HG02852 (cell line): ENCODE results near the gene RUFY2.
A peak's percentile ranks its signal among the peaks of the same experiment; 100 is the strongest.

Experiments used
- ATAC-seq: cut with Tn5 transposase; IDR thresholded peaks from one replicate; pipeline ENCODE4 v1.9.1; 2021; ENCODE audit warnings: mild to moderate bottlenecking, moderate library complexity; ENCODE audit not compliant: unreplicated experiment

The RUFY2 gene

DNA sequence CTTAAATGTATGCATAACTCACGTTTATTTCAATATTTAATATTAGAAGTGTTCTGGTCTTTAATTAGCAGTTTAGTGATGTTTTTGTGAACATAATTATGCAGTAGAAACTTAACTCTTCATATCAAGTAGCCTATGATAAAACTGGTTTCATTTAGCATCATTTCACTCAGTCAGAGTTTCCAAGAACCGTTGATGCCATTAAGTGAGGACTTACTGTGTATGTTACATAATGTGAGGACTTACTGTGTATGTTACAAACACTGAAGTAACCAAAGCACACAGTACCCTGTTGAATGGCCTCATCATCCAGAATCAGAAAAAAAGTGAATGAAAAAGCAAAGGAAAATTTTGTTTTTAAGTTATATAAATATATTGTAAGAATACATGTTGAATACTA, 41.5 kb downstream of the RUFY2 start:
- ATAC-seq, result no peak

DNA sequence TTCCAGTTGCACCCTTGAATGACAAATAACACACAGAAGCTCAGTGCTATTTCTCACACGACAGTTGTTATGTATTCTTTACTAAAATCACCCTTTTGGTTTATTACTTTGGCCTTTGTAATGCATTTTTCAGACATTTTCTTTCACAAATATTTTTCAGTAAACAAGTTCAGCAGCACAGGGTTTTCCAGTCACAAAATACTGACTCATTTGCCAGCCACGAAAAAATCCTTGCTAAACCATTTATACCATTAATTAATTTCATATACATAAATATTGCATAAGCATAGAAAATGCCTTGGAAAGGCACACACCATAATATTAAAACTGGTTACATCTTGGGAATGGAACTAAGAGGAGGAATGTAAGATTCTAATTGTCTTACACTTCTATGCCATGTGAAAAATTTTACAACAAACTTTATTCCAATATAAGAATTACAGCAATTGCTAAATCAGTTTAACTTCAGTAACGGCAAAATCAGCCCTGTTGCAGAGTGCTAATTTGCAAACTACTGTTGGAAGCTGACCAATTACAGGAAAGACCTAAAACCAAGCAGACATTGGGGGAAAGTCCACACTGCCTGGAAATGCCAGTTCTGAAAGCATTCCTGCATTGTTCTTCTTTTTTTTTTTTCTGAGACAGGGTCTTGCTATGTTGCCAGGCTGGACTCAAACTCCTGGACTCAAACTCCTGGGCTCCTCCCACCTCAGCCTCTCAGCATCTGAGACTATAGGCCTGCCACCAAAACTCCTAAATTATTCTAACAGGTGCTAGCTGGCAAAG, 42.8 kb downstream of the RUFY2 start:
- no peak for ATAC-seq

DNA sequence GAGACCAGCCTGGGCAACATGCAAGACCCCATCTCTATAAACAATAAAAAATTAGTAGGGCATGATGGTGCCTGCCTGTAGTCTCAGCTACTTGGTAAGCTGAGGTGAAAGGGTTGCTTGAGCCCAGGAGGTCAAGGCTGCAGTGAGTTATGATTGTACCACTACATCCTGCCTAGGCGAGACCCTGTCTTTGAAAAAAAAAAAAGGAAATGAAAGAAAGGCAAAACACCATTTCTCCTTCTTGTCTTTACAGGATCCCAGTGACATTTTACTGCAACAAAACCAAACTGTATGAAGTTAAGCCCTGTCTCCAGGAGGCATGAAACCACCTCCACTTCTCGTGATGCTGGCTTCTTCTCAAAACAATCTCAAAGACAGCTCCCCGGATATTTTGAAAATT, 44.5 kb downstream of the RUFY2 start:
- no peak for ATAC-seq

DNA sequence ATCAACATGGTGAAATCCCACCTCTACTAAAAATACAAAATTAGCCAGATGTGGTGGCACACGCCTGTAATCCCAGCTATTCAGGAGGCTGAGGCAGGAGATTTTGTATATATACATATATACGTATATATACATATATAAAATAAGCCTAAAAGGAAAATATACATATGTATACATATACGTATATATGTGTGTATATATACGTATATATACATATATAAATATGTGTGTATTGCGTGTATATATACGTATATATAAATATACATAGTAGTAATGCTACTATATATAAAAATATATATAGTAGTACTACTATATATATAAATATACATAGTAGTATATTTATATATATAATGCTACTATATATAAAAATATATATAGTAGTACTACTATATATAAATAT, 47.9 kb downstream of the RUFY2 start:
- ATAC-seq, result no peak

DNA sequence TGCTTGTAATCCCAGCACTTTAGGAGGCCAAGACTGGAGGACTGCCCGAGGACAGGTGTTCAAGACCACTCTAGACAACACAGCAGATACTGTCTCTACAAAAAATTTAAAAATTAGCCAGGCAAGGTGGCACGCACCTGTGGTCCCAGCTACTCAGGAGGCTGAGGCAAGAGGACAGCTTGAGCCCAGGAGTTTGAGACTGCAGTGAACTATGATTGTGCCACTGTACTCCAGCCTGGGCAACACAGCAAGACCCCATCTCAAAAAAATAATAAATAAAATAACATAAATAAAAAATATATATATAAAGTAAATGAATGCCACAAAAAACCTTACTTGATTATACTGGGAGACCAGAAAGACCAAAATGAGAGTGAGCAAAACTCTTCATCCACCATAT, 53.5 kb downstream of the RUFY2 start:
- no peak for ATAC-seq

DNA sequence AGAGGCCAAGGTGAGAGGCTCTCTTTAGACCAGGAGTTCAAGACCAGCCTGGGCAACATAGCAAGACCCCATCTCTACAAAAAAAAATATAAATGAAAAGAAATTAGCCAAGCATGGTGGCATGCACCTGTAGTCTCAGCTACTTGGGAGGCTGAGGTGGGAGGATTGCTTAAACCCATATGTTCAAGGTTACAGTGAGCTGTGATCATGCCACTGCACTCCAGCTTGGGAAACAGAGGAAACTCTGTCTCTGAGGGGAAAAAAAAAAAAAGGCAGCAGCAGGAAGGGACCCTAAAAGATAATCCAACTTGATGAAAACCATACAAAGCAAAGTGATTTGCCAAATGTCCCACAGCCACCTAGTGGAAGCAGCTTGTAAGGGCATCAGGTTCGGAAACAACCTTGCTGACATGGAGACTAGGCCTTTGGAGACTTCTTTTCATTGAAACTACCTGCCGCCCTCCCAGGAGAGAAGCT, 58.8 kb downstream of the RUFY2 start:
- ATAC-seq, result no peak

DNA sequence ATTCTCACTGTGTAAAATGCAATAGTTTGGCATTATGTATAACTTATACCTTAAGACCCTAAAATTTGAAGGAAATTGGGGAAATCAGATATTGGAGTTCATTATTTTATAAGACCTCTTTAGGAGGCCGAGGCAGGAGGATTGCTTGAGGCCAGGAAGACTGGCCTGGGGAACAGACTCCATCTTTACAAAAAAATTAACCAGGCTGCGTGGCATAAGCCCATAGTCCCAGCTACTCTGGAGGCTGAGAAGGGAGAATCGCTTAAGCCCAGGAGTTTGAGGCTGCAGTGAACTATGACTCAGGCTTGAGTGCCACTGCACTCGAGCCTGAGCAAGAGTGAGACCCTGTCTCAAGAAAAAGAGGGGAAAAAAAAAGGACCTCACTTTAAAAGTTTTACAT, 60.3 kb downstream of the RUFY2 start:
- no peak for ATAC-seq

DNA sequence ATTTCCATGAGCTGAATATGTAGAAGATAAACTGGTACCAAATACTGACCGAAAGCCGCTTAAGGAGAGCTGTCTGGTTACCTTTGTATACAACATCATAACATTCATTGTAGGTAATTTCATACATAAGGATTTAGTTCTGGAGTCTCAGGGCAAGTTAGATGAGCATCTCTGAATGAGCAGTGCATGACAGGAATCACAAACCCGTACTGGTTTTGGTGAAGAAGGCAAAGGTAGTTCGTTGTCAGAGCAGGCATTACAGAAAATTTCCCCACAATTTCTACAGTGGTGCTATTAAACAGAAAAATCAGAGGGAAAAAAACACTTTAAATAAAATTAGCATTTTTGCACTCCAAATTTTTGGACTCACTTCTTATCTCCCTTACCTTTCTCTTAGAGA, 61.5 kb downstream of the RUFY2 start:
- no peak for ATAC-seq

DNA sequence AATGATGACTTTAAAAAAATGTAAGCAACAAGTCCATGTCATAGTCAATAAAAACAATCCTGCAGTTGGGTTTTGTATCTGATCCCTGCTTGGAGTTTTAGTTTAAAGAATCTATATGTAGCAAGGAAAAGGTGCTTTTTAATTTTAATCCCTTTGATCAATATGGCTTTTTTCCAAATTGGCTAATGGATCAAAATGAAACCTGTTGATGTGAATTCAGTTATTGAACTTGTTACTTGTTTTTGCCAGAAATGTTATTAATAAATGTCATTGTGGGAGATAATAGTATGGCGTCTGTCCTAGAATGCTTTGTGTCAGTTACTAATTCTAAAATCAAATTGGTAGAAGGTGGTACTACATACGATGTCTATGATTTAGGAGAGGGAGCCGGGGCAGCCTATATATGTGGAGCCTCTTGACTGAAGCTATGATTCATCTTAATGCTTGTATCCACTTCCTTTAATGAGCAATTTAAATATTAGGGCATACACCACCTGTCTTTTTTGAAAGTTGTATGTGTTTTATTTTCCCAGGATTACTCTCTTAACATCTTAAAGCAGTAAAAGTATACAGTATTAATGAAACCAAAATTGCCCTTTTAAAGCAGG, 64.1 kb downstream of the RUFY2 start:
- ATAC-seq, result no peak

DNA sequence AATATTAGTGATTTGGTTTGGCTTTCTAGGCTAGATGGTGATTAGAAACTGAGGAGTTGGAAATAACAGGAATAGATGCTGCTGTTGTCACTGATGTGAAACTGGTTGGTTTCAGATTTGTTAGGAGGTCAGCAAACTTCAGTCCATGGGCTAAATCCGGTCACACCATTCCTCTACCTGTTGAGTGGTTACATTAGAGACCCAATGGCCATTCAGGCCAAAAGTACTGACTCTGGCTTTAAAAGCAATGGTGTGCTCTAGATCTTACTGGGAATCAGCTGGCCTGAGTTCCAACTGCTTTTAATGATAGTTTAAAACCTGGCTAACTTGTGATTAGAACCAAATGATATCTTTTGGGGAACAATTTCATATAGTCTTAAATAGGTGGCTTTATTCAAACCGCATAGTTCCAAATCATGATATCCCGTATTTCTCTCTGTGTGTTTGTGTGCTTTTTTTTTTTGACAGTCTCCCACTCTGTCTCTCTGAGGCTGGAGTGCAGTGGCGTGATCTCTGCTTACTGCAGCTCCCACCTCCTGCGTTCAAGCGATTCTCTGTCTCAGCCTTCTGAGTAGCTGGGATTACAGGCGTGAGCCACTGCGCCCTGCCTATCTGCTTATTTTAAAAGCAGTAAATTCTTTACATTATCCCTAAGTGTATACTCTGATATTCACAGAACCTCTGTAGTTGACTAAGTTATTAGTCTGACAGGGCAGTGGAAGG, 66.6 kb downstream of the RUFY2 start:
- no peak for ATAC-seq

DNA sequence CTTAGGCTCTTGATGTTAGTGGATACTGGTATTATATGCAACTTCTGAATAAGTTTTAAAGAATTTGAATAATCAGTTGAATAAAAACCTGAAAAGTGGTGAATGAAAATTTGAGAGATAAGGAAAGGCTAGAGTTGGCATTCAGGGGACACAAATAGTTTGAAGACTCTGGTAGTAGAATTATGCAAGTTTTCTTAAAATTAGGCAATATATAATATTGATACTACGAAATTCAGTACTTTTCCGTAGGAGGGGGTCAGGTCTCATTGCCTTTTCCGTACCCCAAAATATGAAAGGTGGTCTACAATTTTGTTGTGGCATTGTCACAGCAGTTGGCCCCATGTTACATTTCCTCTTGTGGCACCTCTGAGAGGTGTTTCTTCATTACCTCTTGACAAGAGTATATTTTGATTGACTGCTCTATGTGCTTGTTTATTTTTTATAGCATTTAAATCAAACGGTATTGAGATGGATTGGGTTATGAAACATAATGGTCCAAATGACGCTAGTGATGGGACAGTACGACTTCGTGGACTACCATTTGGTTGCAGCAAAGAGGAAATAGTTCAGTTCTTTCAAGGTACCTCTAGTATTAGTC, 70.2 kb downstream of the RUFY2 start:
- ATAC-seq, result no peak

DNA sequence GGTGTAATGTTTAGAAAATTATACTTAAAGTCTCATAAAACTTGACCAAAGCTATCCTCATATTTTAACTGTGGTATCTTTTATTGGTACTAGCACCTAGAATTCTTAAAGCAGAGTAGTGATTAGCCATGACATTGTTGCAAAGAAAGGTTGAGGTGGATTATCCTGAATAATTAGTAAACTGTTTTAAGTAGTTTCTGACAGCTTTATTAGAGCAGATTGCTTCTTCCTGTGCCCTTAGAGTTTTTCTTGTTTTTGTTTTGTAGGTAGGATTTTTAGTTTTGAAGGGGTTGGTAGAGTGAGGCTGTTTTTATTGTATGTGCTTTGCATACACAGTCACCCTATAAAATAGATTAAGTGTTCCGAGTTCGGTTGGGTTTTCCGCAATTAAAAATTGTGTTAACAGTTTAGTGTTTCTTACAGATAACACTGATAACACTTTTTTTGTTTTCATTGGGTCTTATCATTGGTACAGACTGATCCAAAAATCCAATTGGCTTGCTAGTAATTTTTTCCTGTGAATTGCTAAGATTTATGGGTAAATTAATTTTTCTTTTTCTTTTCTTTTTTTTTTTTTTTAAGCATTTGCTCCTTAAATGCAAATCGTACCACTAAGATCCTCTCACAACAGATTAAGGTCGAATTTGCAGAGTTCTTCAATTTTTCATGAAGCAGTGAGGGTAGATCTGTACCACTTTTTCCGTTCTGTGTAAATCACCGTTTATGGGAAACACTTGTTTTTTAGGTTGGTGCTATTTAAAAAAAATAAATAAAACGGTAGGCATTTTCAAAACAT, 72.2 kb downstream of the RUFY2 start:
- ATAC-seq, result no peak

DNA sequence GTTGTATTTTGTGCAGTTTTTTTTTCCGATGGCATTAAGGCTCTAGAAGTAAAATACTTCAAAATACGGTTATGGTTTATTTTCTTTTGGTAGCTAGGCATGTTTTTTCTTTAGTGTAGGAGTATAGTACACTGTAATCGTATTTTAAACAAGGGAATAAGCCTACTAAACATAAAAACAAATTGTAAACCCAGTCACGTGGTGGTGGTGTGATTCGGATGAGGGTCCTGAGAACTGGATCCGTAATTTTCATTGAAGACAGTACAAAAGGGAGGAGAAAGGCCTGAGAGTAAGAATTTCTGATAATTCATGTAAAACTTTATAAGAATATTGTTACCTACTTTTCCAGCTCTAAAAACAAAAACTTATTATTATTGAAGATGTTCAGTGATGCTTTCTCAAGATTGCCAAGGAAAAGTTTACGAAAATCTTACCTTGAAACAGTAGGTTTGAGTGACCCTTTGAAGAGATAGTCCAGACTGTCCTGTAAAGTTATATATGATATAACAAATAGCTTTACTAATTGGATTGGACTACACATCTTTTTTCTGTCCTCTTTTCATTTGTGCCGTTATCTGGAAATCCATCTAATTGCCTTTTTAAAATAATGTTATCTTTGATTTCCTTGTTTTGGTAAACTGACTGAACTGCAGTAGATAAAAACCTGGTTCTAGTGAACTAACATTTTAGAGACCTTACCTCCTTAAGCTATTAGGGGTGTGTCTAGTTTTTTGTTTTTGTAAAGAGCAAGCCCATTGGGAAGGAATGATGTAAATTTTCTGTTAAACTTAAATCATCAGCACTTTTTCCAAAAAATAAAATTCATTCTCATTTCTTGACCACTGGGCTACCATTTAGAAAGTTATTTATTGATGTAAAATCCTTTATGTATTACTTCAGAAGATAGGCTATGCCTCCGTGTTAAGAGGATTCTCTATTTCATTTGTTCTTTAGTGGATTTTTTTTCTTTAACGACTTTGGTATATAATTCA, 73.3 kb downstream of the RUFY2 start:
- ATAC-seq, result no peak

DNA sequence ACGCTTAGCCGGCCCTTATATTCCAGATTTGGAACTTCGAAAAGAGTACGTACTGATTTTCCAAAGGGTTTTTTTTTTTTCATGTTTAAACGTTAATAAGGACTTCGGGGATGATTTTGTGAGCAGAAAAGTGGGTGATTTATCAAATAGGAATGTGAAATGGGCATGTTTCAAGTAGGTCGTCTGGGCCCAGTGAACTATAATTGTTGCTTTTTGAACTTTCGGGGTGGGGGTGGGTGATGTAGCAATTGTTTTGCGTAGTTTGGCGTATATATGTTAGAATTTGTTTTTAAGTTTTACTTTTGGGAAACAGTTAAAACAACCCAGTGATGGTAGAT, 74.0 kb downstream of the RUFY2 start:
- no peak for ATAC-seq

DNA sequence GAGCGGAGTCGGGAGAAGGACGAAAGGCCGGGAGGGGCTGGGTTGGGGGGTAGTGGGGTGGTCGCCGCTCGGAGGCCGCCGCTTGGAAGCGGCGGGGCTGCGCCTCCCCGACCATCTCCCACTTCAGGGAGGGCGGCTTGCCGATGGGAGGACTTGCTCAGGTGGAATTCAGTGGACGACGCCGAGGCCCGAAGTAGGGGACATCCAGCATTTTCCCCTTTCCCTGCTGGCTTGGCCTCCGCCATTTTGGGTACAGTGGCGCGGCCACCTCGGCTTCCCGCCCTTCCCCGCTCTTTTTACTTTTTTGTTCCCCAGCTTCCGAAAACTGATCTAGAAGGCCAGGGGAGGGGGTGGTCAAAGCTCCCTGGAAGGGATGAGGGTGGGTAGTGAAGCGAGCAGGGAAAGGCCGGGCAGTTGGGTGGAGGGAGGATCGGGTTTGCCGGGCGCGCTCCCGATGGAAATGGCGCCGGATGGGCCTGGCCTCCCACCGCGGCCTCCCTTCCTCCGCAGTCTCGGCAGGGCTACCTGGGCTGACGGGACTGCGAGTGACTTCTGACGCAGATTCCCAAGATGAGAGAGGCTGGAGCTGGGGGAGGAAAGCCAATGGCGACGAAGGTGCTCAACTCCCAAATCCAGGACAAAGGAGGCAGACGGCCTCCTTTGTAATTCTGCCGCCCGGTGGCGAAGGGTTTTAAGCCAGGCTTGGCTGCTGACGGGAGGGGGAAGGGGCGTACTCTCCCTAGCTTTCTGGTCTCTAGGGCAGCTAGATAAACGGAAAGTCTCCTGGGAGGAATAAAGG, 74.6 kb downstream of the RUFY2 start, which contains the start of gene PBLD:
Gene PBLD (minus strand): TSS at position 670 of the 799 bp plus-strand sequence. CDS start 26,084 bp downstream, outside the sequence.
- peak; percentile 28 for ATAC-seq

DNA sequence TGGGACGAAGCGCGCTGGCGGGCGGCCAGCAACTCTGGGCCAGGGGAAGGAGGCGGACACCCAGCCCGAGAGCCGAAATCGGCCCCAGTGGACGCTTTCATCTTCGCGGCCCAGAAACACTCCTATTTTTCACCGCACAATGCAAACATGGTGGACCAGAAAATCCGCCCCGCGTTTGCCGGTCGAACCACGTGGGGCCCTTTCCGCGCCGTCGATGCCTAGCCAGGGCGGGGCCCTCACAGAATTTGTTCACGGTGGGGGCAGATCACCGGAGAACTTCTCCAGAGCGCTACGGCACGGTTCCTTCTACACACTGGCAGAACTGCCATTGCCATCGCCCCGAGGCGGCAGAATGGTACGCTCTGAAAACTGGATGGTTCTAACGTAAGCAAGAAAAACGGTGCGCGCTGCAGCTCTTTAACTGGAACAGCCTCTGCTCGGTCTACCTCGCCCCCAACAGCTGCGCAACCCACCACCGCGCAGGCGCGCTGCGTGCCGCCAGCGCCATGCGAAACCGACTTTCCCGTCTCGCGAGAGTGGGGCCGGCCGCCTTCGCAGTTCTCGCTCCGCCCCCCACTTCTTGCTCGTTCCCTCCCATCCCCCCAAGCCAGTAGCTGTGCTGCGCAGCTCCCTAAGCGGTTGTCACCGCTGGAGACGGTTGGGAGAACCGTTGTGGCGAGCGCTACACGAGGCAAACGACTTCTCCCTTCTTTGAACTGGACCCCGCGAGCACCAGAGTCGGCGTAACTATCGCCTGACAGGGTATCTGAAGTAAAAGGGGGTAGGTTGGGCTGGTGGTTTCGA, 75.4 kb downstream of the RUFY2 start, which contains the start of gene HNRNPH3:
Gene HNRNPH3 (plus strand): TSS at position 610 of the 804 bp plus-strand sequence. CDS start 5,158 bp downstream, outside the sequence.
- ATAC-seq, result peak; percentile 69

DNA sequence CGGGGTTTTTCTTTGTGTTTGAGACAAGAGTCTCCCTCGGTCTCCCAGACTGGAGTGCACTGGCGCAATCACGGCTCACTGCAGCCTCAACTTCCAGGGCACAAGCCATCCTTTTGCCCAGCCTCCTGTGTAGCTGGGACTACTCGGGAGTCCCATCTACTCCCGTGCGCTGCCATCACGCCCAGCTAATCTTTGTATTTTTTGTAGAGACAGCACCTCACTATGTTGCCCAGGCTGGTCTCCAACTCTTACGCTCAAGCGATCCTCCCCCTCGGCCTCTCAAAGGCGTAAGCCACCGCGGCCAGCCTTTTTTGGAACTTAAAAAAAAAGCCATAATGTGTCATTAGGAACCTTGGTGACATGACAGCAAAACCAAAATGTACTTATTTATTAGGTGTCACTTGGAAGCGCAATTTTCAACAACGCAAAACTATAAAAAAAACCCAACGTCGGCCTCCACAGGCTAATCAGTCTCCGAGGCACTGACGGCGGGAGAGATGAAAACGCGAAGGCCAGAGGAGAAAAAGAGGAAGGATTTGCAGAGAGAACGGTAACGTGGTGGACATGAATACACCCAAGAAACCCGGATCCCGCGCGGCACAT, 76.1 kb downstream of the RUFY2 start:
- ATAC-seq, result no peak
